ENCODE measurements around the gene SLC27A4.

DNA sequence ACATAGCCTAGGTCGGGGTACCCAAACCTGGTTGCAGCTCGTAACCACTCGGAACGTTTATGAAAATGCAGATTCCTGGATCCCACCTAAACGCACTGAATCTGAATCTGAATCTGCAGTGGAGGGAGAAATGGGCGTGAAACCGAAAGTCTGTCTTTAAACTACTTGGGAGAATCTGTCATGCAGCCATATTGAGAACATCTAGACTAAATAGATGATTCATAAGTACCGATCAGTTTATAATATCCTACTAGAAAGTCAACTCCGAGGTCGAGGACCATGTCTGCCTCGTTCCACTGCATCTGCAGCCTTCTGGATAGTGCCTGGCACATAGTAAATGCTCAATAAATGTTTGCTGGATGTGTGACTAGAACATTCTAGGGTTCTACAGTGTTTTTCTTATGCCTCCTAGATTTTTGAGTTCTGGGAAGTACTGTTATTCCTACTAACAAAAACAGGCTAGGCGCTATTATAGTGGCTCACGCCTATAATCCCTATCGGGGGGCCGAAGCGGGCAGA is 17.1 kb upstream of the SLC27A4 start:
- TF ChIP-seq, protein P1, sequence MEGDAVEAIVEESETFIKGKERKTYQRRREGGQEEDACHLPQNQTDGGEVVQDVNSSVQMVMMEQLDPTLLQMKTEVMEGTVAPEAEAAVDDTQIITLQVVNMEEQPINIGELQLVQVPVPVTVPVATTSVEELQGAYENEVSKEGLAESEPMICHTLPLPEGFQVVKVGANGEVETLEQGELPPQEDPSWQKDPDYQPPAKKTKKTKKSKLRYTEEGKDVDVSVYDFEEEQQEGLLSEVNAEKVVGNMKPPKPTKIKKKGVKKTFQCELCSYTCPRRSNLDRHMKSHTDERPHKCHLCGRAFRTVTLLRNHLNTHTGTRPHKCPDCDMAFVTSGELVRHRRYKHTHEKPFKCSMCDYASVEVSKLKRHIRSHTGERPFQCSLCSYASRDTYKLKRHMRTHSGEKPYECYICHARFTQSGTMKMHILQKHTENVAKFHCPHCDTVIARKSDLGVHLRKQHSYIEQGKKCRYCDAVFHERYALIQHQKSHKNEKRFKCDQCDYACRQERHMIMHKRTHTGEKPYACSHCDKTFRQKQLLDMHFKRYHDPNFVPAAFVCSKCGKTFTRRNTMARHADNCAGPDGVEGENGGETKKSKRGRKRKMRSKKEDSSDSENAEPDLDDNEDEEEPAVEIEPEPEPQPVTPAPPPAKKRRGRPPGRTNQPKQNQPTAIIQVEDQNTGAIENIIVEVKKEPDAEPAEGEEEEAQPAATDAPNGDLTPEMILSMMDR (IDR thresholded peaks at IDR 0.05 in 8 of 11, conservative IDR thresholded peaks at IDR 0.05 in 3 of 11), result no peak
- TF ChIP-seq POLR2A (IDR thresholded peaks at IDR 0.05) (no peak), POLR2AphosphoS5 (IDR thresholded peaks at IDR 0.05) (no peak)

Data from spleen (tissue), 7 donors.